ENCODE data around the gene SMTNL2. TPM values are rescaled to one million over a fixed set of nuclear protein-coding genes. Genes with fewer than 3 reads are reported as not detected.
"Not testable (repeated sequence)": the region's sequence is repeated elsewhere in the genome, so short reads cannot be mapped to it uniquely, and the experiment has no call there.

Gene SMTNL2
- total RNA-seq, 1 donor from 2014 or later = 14.9 TPM

DNA sequence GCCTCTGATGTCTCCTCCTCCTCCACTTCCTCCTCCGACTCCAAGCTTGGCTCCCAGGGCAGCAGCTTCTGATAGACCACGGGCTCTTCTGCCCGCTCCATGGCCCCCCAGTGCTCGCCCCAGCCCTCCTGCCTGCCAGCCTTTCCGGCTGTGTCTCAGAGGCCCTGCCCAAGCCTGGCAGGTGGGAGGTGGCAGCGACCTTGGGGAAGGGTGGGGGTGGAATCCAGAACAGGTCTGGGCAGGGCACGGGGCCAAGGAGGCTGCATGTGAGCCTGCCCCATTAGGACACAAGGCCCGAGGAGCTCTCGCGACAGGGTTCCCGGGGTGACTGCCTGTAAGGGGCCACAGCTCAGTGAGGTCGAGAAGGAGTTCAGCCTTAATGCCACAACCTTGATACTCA, 23.9 kb upstream of the SMTNL2 start, which contains the start of gene GGT6:
Gene GGT6, minus strand, starts transcription at position 157 of the 400 bp plus-strand sequence. Its CDS starts 56 bp downstream, at position 101.
- no peak for DNase-seq

DNA sequence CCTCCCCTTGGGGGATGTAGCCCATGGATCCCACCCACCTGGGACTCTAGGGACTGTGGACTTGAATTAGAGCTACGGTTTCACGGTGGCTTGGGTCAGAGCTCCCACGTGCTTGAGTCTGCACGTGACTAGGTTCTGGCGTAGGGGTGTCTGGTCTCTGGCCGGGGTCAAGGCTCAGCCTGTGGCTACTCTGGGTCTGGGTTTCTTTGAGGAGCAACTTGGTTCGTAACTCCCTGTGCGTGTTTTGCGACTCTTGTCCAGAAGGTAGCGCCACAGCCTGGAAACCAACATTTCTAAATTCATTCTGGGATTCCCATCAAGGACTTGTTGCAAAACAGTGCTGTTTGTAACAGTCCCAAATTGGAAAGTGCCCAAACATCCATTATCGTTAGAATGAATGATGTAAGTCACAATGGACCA, 23.5 kb upstream of the SMTNL2 start:
- peak; percentile 37 for DNase-seq

GRCh38 chr17:4562015-4562969, 22.0 kb upstream of the SMTNL2 start:
- no peak for DNase-seq

DNA sequence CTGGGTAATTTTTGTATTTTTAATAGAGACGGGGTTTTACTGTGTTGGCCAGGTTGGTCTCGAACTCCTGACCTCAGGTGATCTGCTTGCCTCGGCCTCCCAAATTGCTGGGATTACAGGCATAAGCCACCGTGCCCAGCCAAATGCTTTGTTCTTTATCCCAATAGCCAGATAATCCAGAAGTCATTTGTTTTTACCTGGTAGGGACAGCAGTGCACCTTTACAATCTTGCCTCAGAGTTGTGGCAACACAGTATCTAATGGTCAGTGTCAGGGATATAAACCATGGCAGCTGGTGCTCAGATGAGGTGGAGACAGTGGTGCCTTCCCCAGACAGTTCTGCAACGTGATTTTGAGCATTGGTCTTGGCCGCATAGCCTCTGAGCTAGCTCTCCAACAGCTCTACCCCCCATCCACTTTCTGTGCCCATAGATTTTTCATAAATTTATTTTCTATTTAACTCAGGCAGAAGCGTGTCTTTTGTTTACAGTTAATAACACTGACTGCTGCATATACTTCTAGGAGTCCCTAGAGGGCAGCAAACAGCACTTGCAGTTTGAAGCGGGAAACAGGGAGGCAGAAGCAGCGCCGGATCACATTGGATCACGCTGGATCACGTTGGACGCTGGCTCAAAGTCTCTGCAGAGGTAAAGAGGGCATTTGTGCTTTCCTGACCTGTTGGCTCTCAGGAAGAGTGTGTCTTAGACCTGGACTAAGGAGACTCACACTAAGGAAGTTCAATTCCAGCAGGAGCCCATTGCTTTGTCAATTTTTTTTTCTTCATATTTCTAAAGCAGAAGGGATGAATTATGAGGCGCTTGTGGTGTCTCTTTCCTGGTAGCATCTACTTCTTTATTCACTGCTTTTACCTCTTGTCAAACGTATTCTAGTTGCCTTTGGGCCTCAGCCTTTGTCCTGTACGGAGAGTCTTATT, 18.9 kb upstream of the SMTNL2 start:
- DNase-seq = no peak

- DNase-seq = peak; percentile 31
Measured at GRCh38 chr17:4566785-4567184, 17.5 kb upstream of the SMTNL2 start.

GRCh38 chr17:4569591-4569990, 14.7 kb upstream of the SMTNL2 start:
- DNase-seq = no peak

- DNase-seq = no peak
Measured at GRCh38 chr17:4572131-4572530, 12.2 kb upstream of the SMTNL2 start.

DNA sequence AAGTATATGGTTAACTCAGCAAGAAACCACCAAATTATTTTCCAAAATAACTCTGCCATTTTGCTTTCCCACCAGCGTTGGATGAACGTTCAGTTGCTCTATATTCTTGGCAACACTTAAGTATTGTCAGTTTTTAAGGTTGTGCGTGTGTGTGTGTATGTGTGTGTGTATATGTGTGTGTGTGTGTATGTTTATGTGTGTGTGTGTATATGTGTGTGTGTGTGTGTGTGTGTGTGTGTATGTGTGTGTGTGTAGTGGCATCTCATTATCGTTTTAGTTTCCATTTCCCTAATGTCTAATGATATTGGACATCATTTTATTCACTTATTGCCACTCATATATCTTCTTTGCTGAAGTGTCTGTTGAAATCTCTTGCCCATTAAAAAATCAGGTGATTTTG, 11.2 kb upstream of the SMTNL2 start:
- DNase-seq = no peak

DNA sequence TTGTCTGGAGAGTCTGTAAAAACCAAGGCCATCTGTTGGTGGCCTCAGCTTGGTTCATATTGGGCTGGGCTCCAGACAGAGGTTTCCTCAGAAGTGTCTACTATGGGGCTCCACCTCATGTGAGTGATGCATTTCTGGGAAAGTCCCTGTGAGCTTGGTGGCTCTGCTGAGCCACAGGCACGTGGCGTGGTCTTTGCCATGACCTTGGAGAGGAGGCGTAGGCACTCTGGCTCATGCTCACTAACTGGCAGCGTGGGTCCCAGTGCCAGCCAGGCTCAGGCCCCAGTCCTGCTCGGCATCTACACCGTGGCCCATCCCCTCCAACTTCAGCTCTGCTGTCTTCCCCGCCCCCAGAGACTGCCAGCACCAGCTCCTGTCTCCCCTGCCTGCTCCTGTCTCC, 10.7 kb upstream of the SMTNL2 start:
- no peak for DNase-seq

DNA sequence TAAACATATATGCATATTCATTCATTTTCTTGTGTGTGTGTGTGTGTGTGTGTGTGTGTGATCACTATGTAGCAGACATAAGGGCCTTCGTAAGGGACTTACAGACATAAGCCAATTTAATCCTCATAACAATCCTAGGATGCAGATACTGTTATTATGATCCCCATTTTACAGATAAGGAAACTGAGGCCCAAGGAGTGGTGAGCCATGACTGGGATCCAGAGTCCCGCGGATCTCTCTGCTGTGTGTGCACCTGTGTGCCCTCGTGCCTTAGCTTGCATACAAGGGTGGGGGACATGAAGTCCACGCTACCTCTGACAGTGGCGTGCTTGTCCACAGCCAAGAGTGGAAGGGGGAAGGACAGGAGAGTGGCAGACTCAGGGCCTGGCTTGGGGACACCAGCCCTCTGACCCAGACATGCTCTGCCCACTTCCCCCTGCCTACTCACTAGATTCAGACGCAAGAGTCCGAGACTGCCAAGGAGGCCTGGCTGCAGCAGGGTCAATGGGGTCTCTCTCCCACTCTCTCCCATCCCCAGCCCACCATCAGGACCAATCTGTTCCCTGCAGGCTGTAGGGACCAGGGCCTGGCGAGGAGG, 9.8 kb upstream of the SMTNL2 start:
- no peak for DNase-seq

DNA sequence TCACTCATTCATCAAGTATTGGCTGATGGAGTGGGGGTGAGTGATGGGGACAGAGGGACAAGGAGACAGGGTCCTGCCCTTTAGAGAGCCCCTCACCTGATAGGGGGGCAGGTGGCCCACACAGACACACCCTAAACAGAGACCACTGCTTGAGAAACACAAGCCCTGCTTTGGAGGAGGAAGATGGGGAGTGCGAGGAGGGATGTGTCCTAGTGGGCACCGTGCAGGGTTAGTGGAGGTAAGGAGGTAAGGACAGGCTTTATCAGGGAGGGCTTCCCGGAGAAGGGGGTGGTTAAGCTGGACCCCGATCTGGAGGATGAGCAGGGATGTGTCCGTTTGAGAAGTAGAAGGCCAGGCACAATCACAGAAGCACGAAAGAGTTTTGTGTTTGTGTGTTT, 8.2 kb upstream of the SMTNL2 start:
- no peak for DNase-seq

GRCh38 chr17:4576729-4577322, 7.5 kb upstream of the SMTNL2 start:
- no peak for DNase-seq

- no peak for DNase-seq
Measured at GRCh38 chr17:4577386-4577993, 6.8 kb upstream of the SMTNL2 start.

DNA sequence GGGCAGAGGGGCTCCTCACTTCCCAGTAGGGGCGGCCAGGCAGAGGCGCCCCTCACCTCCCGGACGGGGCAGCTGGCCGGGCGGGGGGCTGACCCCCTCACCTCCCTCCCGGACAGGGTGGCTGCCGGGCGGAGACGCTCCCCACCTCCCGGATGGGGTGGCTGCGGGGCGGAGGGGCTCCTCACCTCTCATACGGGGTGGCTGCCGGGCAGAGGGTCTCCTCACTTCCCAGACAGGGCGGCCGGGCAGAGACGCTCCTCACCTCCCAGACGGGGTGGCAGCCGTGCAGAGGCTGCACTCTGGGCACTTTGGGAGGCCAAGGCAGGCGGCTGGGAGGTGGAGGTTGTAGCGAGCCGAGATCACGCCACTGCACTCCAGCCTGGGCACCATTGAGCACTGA, 6.0 kb upstream of the SMTNL2 start:
- DNase-seq = not testable (repeated sequence)

DNA sequence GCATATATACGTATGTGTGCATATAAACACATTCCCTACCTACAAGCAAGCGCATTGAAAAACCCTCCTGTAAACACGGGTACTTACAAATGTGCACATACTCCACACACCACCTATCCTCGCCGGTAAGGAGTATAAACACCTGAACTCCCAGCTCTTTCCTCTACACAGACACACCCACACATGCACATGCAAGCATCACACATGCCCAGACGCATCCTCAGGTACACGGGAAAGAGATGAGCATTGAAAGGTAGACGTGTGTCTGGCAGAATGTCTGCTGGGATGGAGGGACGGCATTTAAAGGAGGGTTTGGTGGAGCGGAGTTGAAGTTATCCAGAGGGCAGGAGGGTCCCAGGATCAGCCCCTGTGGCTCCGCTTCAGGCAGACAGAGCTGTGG, 4.7 kb upstream of the SMTNL2 start:
- no peak for DNase-seq

GRCh38 chr17:4580291-4580690, 4.0 kb upstream of the SMTNL2 start:
- no peak for DNase-seq

GRCh38 chr17:4582101-4582501, 2.2 kb upstream of the SMTNL2 start:
- DNase-seq = no peak

DNA sequence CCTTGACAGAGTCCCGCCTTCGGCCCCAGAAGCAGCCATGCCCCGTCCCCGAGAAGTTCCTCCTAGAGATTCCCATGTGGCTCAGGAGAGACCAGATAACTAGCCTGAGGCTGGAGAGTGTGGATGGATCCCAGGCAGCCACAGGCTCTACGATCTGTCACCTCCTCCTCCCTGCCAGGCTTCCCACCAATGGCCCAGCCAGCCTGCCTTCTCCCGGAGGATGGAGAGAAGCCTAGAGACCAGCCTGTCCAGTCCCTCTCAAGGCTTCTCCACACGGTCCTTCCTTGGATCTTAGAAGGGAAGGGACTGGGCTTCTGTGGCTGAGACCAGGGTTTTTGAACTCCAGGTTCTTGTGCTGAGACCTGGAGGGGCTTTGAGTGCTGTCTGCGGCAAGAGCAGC, 1.6 kb upstream of the SMTNL2 start:
- DNase-seq = no peak

DNA sequence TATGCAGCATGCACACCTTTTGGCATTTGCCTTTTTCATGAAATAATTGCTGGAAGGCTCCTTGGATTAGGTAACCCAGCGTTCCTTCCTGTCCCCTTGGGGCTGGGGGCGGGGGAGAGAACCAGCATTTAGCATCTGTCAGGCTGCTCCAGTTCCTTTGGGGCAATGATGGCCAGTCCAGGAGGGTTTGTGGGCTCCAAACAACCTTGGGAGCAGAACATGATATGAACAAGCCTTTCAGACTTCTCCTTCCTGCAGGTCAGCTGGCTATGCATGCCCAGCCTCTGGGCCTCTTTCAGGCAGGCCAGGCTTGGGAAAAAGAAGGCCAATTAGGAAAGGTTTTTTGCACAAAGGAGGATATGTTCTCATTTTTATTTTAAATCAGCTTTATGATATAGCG, 1.1 kb upstream of the SMTNL2 start:
- no peak for DNase-seq

DNA sequence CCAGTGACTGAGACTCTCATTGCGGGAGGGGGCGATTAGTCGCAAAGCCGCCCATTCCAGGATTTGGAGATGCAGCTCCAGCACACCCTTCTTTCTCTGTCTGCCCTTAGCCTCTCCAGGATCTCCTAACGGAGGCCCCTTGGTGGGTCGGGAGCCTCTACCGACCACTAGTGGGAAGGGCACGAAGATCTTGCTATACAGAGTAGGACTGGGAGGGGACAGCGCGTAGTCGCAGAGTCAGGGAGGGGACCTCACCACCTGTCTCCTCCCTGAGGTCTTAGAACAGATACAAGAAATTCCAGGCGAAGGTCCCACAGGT, 588 bp upstream of the SMTNL2 start:
- peak; percentile 14 for DNase-seq

DNA sequence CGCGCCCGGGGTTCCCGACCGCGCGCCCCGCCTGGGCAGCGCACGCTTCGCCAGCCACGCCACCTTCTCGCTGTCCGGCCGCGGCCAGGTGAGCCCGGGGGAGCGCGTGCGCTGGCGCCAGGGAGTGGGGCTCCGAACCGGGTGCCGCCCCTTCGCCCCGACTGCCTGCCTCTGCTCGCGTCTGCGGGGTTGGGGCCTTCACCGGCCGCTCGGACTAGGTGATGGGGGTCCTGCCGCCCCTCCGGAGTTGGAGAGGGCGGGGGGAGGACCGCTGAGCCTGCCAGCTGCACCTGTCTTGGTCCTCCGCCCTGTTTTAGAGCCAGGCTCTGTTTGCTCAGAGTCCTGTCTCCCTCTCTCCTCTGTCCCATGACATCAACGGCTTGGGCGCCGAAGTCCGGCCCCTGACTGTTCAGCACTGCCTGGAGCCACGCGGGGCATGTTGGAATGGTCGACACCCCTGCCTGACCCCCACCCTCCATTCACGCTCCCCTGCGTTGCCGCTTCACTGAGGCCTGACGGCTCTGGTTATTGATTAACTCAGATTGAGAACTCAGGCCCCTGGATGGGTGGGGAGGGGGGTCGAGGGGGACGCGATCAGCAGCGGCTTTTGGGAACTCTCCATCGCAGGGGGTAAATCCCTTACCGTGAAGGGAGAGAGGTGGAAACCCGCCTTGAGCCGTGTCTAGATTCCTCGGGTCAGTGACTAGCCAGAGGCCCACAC, 748 bp downstream of the SMTNL2 start:
- DNase-seq = no peak
